22Rv1 (cell line): ENCODE results near the gene ZNF32.
"Not testable (repeated sequence)": the region's sequence is repeated elsewhere in the genome, so short reads cannot be mapped to it uniquely, and the experiment has no call there.

Experiments
- H3K27ac ChIP-seq: fragments of 450-650 bp; 2 replicates; pipeline ENCODE4 v1.5.1; 2017
- ZFX ChIP-seq: fragments of 450-650 bp; IDR thresholded peaks from 2 replicates; pipeline ENCODE4 v1.6.1; 2017; ENCODE audit warnings: antibody characterized with exemption, borderline replicate concordance
- TF ChIP-seq, protein P1 (sequence below): fragments of 450-650 bp; IDR thresholded peaks from 2 replicates; pipeline ENCODE4 v1.5.1; 2017; ENCODE audit warnings: mild to moderate bottlenecking

Gene ZNF32

DNA sequence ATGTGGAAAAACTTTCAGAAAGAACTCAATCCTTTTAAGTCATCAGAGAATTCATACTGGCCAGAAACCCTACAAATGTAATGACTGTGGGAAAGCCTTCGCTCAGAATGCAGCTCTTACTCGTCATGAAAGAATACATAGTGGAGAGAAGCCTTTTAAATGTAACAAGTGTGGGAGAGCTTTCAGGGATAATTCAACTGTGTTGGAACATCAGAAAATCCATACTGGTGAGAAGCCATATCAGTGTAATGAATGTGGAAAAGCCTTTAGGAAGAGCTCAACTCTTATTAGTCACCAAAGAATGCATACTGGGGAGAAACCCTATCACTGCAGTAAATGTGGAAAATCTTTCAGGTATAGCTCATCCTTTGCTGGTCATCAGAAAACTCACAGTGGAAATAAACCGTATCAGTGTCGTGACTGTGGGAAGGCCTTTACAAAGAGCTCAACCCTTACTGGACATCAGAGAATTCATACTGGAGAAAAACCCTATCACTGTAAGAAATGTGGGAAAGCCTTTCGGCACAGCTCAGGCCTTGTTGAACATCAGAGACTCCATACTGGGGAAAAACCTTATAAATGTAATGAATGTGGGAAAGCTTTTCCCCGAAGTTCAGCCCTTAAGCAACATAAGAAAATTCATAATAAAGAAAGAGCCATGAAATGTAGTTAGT is 31.8 kb downstream of the ZNF32 start:
- TF ChIP-seq, protein P1, sequence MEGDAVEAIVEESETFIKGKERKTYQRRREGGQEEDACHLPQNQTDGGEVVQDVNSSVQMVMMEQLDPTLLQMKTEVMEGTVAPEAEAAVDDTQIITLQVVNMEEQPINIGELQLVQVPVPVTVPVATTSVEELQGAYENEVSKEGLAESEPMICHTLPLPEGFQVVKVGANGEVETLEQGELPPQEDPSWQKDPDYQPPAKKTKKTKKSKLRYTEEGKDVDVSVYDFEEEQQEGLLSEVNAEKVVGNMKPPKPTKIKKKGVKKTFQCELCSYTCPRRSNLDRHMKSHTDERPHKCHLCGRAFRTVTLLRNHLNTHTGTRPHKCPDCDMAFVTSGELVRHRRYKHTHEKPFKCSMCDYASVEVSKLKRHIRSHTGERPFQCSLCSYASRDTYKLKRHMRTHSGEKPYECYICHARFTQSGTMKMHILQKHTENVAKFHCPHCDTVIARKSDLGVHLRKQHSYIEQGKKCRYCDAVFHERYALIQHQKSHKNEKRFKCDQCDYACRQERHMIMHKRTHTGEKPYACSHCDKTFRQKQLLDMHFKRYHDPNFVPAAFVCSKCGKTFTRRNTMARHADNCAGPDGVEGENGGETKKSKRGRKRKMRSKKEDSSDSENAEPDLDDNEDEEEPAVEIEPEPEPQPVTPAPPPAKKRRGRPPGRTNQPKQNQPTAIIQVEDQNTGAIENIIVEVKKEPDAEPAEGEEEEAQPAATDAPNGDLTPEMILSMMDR = no peak
- TF ChIP-seq ZFX = no peak
- no peak overlapping the region for H3K27ac ChIP-seq

DNA sequence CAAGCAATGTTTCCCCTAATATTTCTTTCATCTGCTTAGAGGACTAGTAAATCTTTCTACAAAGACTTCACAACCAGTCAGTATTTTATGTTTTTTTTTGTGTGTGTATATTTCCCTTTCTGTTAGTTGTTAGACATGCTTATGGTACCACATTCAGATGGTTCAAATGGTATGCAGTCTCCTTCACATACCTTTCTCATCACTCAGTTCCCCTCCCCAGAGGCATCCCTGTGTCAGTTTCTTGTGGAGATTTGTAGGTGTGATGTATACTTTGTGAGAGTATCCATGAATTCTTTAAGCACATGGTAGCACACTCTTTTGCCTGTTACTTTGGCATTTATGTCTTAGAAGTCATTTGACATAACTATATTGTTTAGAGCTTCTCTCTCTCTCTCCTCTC is 38.0 kb downstream of the ZNF32 start:
- TF ChIP-seq ZFX = no peak
- TF ChIP-seq, protein P1 = no peak
- no peak overlapping the region for H3K27ac ChIP-seq

DNA sequence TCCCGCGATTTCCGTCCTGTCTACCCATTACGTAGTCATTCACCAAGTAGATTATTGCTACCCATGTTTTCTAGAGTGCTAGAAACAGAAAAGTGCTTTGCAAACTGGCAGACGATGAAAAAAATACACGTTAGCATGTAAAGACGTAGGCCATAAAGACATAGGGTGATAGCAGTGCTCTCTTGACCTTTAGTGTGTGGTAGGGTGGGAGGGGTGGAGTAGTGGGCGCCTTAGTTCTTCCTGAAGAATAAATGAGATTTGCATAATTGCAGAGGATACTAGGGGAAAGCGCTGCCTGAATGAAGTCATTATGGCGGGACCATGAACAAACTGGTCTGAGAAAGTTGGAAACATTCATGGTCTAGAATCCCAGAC is 41.5 kb downstream of the ZNF32 start:
- no peak for TF ChIP-seq ZFX
- TF ChIP-seq, protein P1 = no peak
- H3K27ac ChIP-seq = peak overlapping the region; percentile 60; the same call in 1 of the 2 replicates

GRCh38 chr10:43606323-43607198 is 42.1 kb downstream of the ZNF32 start, which contains the start of gene ZNF485:
Gene ZNF485, plus strand, starts transcription at chr10:43606438. Its CDS starts 613 bp downstream, at chr10:43607051.
- H3K27ac ChIP-seq = peak within 1 kb of the TSS; percentile 60
- TF ChIP-seq, protein P1 = no peak
- no peak for TF ChIP-seq ZFX

DNA sequence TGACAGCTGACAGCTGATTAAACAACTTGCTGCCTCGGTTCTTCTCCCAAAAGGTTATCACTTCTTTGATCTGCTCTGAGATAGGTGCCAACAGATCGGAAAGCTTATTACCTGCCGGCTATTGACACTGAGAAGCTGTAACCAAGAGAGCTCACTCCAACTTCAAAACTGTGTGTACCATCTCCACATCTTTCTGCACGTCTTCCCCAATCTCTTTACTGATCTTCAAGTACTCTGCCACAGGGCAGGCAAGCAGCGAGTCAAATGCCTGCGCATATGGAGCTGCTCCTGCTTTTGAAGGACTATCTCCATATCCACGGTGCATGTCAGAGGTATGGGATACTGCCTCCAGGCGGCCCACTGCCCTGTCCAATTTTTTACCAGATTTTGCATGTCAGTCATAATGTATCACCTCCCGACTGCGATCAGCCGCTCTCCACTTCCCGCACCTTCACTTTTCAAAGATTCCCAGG is 42.8 kb downstream of the ZNF32 start:
- no peak for TF ChIP-seq ZFX
- TF ChIP-seq, protein P1 = peak; percentile 8; the same call in 1 of the 2 replicates
- peak overlapping the region; percentile 60 for H3K27ac ChIP-seq

DNA sequence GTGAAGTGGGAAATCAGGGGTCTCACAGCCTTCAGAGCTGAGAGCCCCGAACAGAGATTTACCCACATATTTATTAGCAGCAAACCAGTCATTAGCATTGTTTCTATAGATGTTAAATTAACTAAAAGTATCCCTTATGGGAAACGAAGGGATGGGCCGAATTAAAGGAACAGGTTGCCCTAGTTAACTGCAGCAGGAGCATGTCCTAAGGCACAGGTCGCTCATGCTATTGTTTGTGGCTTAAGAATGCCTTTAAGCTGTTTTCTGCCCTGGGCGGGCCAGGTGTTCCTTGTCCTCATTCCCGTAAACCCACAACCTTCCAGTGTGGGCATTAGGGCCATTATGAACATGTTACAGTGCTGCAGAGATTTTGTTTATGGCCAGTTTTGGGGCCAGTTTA is 47.1 kb downstream of the ZNF32 start:
- H3K27ac ChIP-seq = not testable (repeated sequence)

DNA sequence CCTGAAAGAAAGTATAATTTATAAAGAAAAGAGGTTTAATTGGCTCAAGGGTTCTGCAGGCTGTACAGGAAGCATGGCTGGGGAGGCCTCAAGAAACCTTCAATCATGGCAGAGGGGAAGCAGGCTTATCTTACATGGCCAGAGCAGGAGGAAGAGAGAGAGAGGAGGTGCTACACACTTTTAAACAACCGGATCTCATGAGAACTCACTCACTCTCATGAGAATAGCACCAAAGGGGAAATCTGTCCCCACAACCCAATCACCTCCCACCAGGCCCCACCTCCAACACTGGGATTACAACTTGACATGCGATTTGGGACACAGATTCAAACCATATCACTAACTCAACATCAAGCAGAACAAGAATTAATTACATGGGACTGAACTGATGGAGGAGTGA is 49.3 kb downstream of the ZNF32 start:
- TF ChIP-seq ZFX = no peak
- no peak overlapping the region for H3K27ac ChIP-seq

DNA sequence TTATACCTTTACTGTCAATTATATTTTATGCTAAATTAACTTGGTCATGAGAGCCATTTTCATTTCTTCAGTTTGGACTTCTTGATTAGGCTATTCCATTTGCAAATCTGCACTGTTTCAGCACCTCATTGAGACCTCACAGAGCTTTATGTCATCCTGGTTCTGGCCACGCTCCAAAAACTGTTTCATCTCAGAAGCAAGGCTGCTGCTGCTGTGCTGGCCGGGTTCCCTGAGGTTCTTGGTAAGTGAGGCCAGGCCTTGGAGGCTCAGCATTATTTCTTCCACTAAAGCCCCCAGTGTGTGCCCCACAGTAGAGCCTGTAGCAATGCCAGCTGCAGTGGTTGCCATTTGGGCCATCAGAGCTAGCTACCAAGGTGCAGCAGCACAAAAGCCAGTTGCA is 50.2 kb downstream of the ZNF32 start:
- H3K27ac ChIP-seq = no peak overlapping the region
- TF ChIP-seq ZFX = no peak
- TF ChIP-seq, protein P1 = no peak
